ENCODE measurements around the gene HNRNPH1.

DNA sequence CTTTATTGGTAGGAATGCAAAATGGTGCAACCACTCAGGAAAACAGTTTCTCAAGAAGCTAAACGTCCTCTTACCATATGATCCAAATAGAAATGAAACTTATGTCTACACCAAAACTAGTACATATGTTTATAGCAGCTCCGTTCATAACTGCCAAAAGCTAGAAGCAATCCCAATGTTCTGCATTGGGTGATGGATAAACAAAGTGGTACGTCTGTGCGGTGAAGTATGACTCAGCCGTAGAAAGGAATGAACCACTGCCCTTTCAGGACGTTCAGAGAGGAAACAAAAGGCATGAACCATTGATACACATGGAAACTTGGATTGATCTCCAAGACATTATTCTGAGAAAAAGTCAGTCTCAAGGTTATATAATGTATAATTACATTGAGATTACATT is 27.6 kb downstream of the HNRNPH1 start:
- TF ChIP-seq CTCF (IDR thresholded peaks at IDR 0.05; ENCODE audit: control extremely low read depth in 1 of 3, insufficient read depth in 1 of 3, low read depth in 1 of 3, low read length in 3 of 3) (no peak), TAF1 (IDR thresholded peaks at IDR 0.05; ENCODE audit: low read depth, low read length) (no peak), RAD21 (IDR thresholded peaks at IDR 0.05 in 1 of 2, conservative IDR thresholded peaks at IDR 0.05 in 1 of 2; ENCODE audit: low read depth in 2 of 2, low read length in 2 of 2) (no peak), SRF (IDR thresholded peaks at IDR 0.05; ENCODE audit: low read depth, low read length) (no peak), POLR2AphosphoS5 (IDR thresholded peaks at IDR 0.05; ENCODE audit: low read depth, low read length) (no peak), EP300 (IDR thresholded peaks at IDR 0.05; ENCODE audit: borderline replicate concordance in 1 of 2, low read depth in 2 of 2, low read length in 2 of 2) (no peak), RNF2 (IDR thresholded peaks at IDR 0.05; ENCODE audit: borderline replicate concordance, low read depth, low read length, missing control alignments, poor library complexity, severe bottlenecking) (no peak), POLR2A (IDR thresholded peaks at IDR 0.05; ENCODE audit: control extremely low read depth in 1 of 2, low read depth in 2 of 2, low read length in 2 of 2) (no peak), KDM1A (IDR thresholded peaks at IDR 0.05; ENCODE audit: borderline replicate concordance, low read length) (no peak), KDM5A (IDR thresholded peaks at IDR 0.05; ENCODE audit: low read length) (no peak), FOSL1 (IDR thresholded peaks at IDR 0.05; ENCODE audit: insufficient read depth, low read depth, low read length) (no peak), E2F6 (IDR thresholded peaks at IDR 0.05) (no peak), EZH2 (IDR thresholded peaks at IDR 0.05; ENCODE audit: low read depth, low read length, severe bottlenecking) (no peak)
- TF ChIP-seq, protein P1, sequence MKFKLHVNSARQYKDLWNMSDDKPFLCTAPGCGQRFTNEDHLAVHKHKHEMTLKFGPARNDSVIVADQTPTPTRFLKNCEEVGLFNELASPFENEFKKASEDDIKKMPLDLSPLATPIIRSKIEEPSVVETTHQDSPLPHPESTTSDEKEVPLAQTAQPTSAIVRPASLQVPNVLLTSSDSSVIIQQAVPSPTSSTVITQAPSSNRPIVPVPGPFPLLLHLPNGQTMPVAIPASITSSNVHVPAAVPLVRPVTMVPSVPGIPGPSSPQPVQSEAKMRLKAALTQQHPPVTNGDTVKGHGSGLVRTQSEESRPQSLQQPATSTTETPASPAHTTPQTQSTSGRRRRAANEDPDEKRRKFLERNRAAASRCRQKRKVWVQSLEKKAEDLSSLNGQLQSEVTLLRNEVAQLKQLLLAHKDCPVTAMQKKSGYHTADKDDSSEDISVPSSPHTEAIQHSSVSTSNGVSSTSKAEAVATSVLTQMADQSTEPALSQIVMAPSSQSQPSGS (IDR thresholded peaks at IDR 0.05; ENCODE audit: low read length): no peak

Measured in H1 (cell line).